ENCODE data around the gene HEMK1.

Gene HEMK1

GRCh38 chr3:50637011-50637410, 67.7 kb downstream of the HEMK1 start:
- DNase-seq (ENCODE audit: low spot score) = no peak

GRCh38 chr3:50637945-50638344, 68.6 kb downstream of the HEMK1 start:
- no peak for DNase-seq (ENCODE audit: low spot score)

GRCh38 chr3:50639055-50639494, 69.8 kb downstream of the HEMK1 start:
- no peak for DNase-seq (ENCODE audit: low spot score)

- no peak for DNase-seq (ENCODE audit: low spot score)
Measured at GRCh38 chr3:50642382-50642781, 73.1 kb downstream of the HEMK1 start.

GRCh38 chr3:50644561-50644960, 75.2 kb downstream of the HEMK1 start:
- no peak for DNase-seq (ENCODE audit: low spot score)

- DNase-seq (ENCODE audit: low spot score) = no peak
Measured at GRCh38 chr3:50645378-50645777, 76.1 kb downstream of the HEMK1 start.
